Inflammatory macrophage (primary cell): ENCODE measurements around the gene UCHL3.
A peak's percentile ranks its signal among the peaks of the same experiment; 100 is the strongest.

Experiments
- DNase-seq, 2 donors: peaks; one replicate each; pipeline ENCODE4 v3.0.0-alpha.2; 2020 to 2022

UCHL3 gene

GRCh38 chr13:75550159-75550567 lies 572 bp downstream of the UCHL3 start:
- DNase-seq, result peak; percentile 66 to 77

GRCh38 chr13:75554464-75554863 lies 4.9 kb downstream of the UCHL3 start:
- peak; percentile 39 to 49 for DNase-seq

- no peak for DNase-seq
Measured at GRCh38 chr13:75554981-75555380, 5.4 kb downstream of the UCHL3 start.

- no peak for DNase-seq
Measured at GRCh38 chr13:75555836-75556235, 6.2 kb downstream of the UCHL3 start.

- no peak for DNase-seq
Measured at GRCh38 chr13:75556961-75557360, 7.4 kb downstream of the UCHL3 start.

GRCh38 chr13:75558145-75558840 lies 8.7 kb downstream of the UCHL3 start:
- DNase-seq, result no peak

GRCh38 chr13:75566658-75567057 lies 17.1 kb downstream of the UCHL3 start:
- peak in 1 of 2 donors; percentile 44 for DNase-seq

- no peak for DNase-seq
Measured at GRCh38 chr13:75569576-75569975, 20.0 kb downstream of the UCHL3 start.

- no peak for DNase-seq
Measured at GRCh38 chr13:75579529-75579928, 29.9 kb downstream of the UCHL3 start.

GRCh38 chr13:75581874-75582640 lies 32.5 kb downstream of the UCHL3 start:
- peak in 1 of 2 donors; percentile 1 for DNase-seq

- DNase-seq, result no peak
Measured at GRCh38 chr13:75583091-75583490, 33.5 kb downstream of the UCHL3 start.

GRCh38 chr13:75585153-75585552 lies 35.6 kb downstream of the UCHL3 start:
- DNase-seq, result no peak

GRCh38 chr13:75587679-75588078 lies 38.1 kb downstream of the UCHL3 start:
- DNase-seq, result peak; percentile 31 to 45

GRCh38 chr13:75596657-75597182 lies 47.1 kb downstream of the UCHL3 start:
- no peak for DNase-seq

GRCh38 chr13:75600371-75600770 lies 50.8 kb downstream of the UCHL3 start:
- DNase-seq, result no peak

GRCh38 chr13:75603038-75603437 lies 53.4 kb downstream of the UCHL3 start:
- no peak for DNase-seq

- no peak for DNase-seq
Measured at GRCh38 chr13:75607447-75607846, 57.9 kb downstream of the UCHL3 start.

- no peak for DNase-seq
Measured at GRCh38 chr13:75610466-75610865, 60.9 kb downstream of the UCHL3 start.

GRCh38 chr13:75612354-75612753 lies 62.8 kb downstream of the UCHL3 start:
- DNase-seq, result no peak

- DNase-seq, result no peak
Measured at GRCh38 chr13:75617230-75617629, 67.6 kb downstream of the UCHL3 start.

- DNase-seq, result no peak
Measured at GRCh38 chr13:75618308-75618707, 68.7 kb downstream of the UCHL3 start.

- DNase-seq, result no peak
Measured at GRCh38 chr13:75620020-75620419, 70.4 kb downstream of the UCHL3 start.

GRCh38 chr13:75621147-75621546 lies 71.6 kb downstream of the UCHL3 start:
- no peak for DNase-seq

- DNase-seq, result no peak
Measured at GRCh38 chr13:75628801-75629200, 79.2 kb downstream of the UCHL3 start.
